Nucleus accumbens (tissue), 56 donors: ENCODE results near the gene RPS18.

Experiments used
- DNase-seq, 56 donors: peaks; one replicate each; lab custom pipeline; 2025; lab: John Stamatoyannopoulos, UW

Gene RPS18

DNA sequence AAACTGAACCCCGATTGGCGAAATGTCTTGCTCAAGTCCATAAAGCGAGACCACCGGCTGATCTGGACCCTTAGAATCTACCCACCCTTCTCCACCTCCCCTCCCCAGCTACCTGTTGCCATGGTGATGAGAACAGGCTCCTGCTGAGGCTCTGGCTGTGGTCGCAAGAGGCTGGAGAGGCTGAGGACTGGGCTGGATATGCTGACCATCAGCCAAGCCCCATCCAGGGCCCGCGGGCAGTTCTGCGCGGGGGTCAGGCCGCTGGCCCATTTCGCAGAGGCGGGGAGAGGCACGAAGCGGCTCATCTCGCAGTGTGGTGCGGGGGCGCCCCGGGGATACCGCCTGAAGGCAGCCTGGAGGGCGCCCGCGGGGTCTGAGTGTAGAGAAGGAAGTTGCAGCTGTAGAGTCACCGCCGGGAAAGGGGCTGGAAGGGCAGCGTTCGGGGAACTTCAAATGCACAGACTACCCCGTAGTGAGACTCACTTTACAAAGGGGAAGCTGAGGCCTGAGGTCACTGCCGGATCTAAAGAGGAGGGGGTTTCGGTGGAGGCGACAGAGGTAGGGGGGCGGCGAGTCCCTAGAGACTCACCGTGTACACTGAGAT is 41.3 kb downstream of the RPS18 start:
- peak in 34 of 56 donors; percentile 19 to 64 (median 44) for DNase-seq

DNA sequence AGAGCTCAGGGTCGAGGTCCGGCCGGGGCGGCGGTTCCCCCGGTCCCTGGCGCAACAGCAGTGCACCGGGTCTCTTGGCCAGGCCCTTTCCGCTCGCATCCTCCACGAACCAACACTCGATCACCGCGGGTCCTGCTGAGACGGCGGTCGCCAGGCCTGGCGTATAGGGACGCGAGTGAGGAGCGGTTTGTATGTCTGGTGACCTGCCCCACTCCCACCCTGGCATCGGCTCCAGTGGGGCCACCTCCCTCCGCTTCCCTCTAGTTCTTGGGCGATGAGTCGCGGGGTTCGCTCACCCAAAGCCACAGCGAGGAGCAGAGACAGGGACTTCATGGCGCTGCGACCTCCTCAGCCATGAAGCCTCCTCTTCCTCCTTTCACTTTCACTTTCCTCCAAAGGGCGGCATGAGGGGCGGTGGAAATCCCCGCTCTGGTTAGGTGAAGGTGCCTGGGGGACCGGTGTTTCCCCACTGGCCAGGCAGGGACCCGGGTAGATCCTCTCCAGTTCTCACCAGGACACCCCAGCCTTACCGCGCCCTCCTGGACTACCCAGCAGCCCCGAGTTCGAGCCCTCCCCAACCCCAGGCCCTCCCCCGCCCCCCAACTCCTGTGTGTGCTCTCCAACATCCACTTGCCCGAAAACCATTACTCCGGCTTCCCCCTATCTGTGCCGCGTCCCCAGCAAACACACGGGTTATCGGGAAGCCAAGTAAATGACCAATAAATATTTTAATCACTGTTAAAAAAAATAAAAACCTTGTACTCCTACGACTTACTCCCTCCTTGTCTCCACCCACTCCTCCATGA is 42.0 kb downstream of the RPS18 start, which contains the start of gene TAPBP:
TAPBP (minus strand) TSS at position 370 of the 806 bp plus-strand sequence; CDS start at position 333, 37 bp downstream.
- DNase-seq = peak in 45 of 56 donors; percentile 26 to 80 (median 47)

DNA sequence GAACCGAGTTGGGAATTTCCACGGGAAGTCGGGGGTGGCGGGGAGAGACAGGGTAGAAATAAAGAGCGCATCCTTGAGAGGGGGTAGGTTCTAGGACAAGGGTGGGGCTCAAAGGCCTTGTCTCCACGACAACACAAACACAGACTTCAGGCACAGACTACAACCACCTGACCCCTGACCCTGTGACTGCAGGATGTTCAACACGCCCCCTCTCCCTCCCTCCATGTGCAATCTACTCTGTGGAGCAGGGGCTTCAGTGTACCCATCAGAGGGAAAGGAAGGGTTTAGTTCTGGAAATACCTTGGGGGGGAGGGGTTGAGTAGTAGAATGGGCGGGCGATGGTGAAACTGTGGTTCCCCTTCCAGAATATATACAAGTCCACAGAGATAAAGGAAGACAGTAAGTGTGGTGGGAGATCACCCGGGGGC is 42.7 kb downstream of the RPS18 start:
- peak in 35 of 56 donors; percentile 22 to 70 (median 47) for DNase-seq

DNA sequence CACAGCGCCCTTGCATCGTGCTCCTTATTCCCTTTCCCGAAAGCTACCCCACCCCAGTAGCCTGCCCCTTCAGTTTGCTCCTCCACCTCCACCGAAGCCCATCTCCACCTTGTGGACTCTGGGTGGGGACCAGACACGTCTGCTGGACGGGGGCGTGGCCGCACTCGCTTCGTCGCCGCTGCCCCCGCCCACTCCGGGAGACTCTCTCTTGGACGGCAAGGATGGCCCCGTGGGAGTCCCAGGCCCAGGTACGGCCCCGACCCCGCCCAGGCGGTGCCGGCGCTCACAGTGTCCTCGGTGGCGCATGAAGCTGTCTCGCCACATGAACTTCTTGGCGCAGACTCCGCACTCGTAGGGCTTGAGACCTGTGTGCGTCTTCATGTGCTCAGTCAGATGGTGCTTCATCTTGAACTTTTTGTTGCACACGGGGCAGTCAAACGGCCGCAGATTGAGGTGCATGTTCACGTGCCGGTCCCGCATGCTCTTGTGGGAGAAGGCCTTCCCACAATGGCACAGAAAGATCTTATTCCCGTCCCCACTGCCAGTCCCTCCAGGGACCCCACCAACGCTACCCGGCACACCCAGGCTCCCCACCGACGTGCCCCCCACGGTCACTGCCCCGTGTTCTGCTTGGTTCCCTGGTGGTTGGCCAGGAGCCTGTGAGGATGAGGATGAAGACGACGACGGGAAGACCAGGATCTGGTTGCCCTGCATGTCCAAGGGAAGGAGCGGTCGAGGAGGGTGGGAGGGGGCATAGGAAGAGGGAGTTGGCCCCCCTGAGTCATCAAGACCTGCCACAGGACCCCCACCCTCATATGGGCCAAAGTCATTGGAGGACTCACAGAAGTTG is 43.3 kb downstream of the RPS18 start:
- DNase-seq = no peak

DNA sequence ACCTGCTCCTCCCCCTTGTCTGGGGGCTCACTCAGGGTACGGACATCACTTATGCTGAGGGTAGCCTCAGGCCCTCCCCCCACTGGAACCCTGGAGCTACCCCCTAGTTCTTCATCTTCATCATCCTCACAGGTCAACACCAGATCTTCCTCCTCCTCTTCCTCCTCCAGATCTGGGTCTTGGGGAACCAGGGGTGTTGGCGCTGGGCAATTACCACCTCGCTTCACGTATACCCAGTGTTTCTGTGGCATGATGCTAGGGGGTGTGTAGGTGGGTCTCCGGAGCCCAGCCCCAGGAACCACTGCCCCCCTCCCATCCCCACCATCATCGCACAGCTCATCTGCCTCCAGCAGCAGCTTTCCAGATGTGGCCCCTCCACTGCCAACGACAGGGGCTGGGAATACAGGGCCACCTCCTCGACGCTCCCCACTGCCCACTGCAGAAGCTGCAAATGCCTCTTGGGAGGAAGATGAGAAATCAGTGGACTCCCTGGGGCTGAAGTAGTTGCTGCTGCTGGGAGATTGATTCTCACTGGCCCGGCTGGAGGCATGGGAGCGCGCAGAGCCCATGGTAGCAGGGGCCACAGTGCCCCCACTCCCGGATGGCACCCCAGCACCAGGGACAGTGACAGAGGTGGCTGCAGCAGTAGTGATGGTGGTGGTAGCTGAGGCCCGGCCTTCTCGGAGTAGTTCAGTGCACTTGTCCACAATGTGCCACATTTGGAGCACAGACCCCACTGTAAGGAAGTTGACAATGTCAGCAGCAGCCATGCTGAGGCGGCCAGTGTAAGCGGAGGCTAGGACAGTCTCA is 44.1 kb downstream of the RPS18 start:
- DNase-seq = no peak

DNA sequence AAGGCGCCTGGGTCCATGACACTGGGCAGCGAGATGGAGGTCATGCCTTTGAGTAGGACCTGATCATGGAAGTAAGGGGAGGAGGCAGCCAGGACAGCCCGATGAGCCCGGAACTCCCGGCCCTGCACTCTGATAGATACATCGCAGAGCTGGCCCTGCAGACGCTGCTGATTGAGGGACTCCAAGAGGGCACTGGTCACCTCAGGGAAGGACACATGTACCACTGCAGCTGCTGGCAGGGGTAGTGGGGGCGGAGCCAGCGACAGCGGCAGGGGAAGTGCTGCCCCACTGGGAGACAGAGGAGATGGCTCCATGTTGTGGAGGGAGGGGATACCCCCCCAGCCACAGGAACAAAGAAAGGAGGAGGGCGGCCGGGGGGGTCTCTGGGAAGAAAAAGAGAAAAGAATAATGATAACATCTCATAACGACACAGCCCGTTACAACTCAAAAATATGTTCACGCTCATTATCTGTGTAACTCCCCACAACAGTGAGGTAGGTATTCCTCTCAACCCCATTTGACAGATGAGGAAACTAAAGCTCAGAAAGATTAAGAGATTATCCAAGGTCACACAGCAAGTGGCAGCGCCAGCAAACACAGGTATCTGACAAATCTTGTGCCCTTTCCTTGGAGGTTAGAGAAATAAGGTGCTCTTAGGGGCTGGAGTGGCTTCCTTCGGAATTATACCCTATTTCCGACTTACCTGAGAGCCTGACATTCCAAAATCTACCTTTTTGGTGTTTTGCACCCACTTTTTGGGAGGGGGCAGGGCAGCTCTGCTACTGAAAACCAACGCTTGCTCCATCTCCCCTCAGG is 44.9 kb downstream of the RPS18 start:
- no peak for DNase-seq

DNA sequence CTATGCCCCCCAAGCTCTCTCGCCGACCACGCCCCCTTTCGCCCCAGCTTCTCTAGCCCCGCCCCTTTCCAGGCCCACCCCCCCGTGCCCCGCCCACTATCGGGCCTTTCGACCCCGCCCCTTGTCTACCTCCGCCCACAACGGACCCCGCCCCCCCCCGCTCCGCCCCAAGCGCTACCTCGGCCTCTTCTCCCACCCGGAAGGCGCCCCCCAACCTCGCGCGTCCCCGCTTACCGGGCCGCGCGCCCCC is 45.5 kb downstream of the RPS18 start:
- peak in 9 of 56 donors; percentile 51 to 86 (median 69) for DNase-seq

DNA sequence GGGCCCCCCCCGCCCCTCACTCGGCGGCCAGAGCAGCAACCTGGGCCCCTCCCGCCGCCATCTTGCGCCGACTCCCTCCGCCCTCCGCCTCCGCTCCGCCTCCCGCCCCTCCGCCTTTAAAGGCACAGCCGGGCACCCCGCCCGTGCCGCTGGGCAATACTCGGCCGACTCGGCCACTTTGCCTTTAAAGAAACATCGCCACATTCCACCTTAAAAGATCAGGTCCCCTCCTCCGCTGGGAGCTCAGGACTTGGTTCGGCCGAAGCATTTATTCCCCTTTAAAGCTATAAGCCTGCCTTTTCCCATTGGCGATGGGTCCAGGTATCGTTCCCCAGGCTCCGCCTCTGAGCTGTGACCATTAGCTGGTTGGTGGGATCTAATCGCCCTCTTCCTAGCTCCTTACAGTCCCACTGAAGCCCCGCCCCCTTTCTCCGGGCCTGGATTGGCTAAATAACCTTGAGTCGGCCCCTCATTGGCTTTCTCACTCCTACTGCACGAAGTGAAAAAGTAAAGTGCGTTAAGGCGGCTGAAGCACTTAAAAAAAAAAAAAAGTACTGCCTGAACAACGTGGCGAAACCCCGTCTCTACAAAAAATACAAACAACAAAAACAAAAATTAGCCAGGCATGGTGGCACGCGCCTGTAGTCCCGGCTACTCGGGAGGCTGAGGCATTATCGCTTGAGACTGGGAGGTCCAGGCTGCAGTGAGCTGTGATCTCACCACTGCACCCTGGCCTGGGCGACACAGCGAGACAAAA is 46.0 kb downstream of the RPS18 start, which contains the start of gene ZBTB22:
ZBTB22 (minus strand) TSS at position 76 of the 757 bp plus-strand sequence. CDS start 828 bp downstream, outside the sequence.
- DNase-seq = peak; percentile 65 to 100 (median 98)

DNA sequence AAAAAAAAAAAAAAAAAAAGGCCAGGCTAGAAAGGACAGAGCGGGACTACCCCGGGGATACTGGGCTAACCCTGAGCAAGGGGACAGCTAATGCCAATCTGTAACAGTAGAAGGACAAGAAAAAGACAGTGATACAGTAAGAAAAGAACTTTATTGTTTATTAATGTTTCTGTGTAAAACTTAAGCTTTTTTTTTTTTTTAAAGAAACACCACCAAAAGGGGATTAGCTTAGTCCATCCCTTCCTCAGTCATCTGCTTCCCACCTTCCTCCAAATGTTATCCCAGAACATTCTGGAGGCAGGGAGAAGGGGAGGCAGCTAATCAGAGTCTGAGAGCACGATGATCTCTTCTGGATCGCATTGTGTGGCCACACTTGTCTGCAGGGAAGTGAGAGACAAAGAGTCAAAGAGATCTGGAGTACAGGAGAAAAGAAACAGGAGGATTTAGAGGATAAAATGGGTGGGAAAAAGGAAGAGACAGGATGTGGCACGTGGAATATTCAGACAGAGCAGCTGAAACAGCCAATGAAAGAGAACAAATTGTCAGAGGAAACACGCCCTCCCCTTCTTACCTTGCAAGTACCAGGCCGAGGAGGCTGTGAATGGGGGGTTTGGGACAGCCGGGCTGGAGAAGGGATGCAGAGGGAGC is 46.7 kb downstream of the RPS18 start:
- DNase-seq = no peak

DNA sequence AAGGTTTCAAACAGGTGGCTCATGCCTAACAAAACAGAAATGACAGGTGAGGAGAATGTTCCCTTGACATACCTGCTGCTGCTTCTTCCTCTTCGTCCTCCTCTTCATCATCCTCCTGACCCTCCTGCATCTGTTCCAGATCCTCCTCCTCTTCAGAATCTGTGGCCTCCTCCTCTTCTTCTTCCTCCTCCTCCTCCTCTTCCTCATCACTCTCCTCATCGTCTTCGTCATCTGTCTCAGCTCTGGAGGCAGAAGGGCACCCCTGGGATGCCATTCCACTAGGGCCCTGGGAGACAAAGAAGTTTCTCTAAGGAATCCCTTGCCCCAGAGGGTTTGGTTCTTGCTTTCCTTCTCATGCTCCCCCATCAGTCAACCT is 48.1 kb downstream of the RPS18 start:
- no peak for DNase-seq

DNA sequence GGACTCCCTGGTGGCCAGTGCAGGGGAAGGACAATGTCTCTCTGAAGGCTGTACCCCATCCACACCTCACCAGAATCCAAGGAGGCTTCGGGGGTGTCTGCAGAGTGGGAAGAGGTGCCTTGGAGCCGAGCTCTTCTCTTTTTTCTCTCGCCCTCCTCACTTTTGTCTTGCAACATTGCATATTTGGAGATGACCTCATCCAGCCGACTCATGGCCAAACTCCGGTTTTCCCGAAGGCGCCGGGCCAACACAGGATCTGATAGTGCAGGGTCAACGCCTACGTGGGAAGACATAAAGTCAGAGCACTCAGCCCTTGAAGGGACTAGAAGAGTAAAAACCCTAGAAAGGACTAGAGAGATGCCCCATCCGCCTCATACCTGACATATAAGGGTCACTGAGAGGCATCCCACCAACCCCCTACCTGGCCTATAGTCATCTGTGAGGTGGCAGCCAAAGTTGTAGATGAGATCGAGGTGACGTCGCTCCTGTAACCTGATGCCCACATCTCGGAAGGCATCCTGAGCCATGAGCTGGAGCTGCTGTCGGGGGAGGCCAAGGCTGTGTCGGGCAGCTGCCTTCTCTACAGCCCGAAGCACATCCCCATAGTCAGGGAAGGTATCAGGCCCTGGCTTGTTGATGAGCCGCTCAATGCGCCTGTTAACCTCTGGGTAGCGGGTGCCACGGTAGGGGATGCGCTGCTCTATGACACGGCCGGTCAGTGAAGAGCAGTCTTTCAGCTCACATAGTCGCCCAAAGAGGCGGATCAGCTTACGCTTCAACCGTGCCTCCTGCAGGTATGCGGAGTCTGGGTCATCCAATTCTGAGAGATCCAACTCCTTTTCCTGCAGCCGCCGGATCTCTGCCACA is 48.7 kb downstream of the RPS18 start:
- DNase-seq = no peak

DNA sequence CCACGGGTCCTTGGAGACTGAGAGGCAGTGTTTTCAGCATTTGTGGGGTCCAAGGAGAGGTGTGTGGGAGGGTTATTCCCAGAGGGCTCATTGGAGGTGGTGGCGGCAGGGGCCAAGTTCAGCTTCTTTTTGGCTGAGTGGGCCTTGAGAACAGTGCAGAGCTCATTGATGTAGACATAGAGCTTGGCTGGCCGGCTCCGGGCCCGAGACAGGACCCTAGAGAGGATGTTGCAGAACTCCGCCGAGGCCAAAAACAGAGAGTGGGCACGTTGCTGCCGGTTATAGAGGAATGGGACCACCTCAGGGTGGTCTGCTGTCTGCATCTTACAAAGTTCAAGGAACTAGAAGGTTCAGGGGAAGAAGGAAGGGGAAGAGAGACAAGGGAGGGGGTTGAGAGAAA is 49.4 kb downstream of the RPS18 start:
- DNase-seq = no peak

DNA sequence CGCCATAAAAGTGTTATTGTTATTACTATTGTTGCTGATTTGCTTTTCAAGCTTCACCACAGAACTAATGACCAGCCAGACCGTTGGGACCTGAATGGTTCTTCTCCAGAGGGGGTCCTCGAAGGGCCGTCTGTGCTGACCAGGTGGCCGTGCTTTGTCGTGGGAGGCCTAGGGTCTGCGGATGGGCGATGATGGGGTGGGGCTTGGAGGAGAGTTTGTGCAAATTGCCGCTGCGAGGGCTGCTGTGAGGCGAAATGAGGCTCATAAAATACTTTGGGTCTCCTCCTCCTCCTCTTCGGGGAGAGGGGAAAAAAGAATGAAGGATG is 51.7 kb downstream of the RPS18 start:
- peak in 3 of 56 donors; percentile 28 to 37 (median 36) for DNase-seq

DNA sequence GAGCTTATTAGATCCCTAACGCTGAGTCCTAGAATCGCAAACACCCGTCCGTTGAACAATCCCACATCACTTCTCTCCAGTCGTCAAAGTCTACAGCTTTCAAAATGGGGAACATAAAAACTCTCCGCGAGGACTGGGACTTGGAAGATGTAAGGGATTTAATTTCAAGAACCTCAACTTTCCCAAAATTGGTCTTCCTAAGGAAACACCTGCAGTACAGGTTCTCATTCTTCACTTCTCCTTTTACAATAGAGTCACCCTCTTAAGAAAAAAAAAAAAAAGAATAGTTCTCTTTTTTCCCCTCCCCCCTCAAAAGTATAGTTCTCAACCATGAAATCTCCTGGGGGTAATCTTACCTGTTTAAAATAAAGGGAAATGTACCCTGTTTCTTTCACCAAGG is 52.2 kb downstream of the RPS18 start:
- DNase-seq = no peak
